C4-2B (cell line): ENCODE measurements around the gene GNAT3.

ENCODE experiments used
- CTCF ChIP-seq: fragments of 450-650 bp; conservative IDR thresholded peaks from 2 replicates; pipeline ENCODE4 v1.5.1; 2017; ENCODE audit warnings: mild to moderate bottlenecking
- ZFX ChIP-seq: fragments of 450-650 bp; IDR thresholded peaks from 2 replicates; pipeline ENCODE4 v1.6.1; 2017

- TF ChIP-seq ZFX = no peak
- no peak for TF ChIP-seq CTCF
Measured at GRCh38 chr7:80499350-80499953, 12.4 kb downstream of the GNAT3 start.
